ENCODE measurements around the gene DAP3.
"Not testable (repeated sequence)": the region's sequence is repeated elsewhere in the genome, so short reads cannot be mapped to it uniquely, and the experiment has no call there.

GRCh38 chr1:155718524-155719115 lies 29.7 kb downstream of the DAP3 start:
- TF ChIP-seq SIN3A (IDR thresholded peaks at IDR 0.05; ENCODE audit: borderline replicate concordance, insufficient read depth, low read depth, low read length); REST (IDR thresholded peaks at IDR 0.05; ENCODE audit: insufficient read depth in 1 of 2, low read depth in 2 of 2, low read length in 1 of 2): not testable (repeated sequence)
